HG03342 (cell line): ENCODE measurements around the gene SMIM34.
A peak's percentile ranks its signal among the peaks of the same experiment; 100 is the strongest.
"Not testable (repeated sequence)": the region's sequence is repeated elsewhere in the genome, so short reads cannot be mapped to it uniquely, and the experiment has no call there.

ENCODE experiments used
- ATAC-seq: cut with Tn5 transposase; IDR thresholded peaks from one replicate; pipeline ENCODE4 v1.9.1; 2021; ENCODE audit warnings: mild to moderate bottlenecking, moderate library complexity; ENCODE audit not compliant: unreplicated experiment

The SMIM34 gene

GRCh38 chr21:34423805-34424204, at the start of gene SMIM34:
TSS of gene SMIM34 (minus strand) at chr21:34423951. CDS start at chr21:34423839, 112 bp downstream.
- not testable (repeated sequence) for ATAC-seq

- ATAC-seq = not testable (repeated sequence)
Observed at GRCh38 chr21:34467333-34467732, 43.6 kb upstream of the SMIM34 start.

GRCh38 chr21:34459426-34459825, 35.7 kb upstream of the SMIM34 start:
- ATAC-seq = not testable (repeated sequence)

- ATAC-seq = not testable (repeated sequence)
Observed at GRCh38 chr21:34458266-34458665, 34.5 kb upstream of the SMIM34 start.

- ATAC-seq = not testable (repeated sequence)
Observed at GRCh38 chr21:34456180-34456579, 32.4 kb upstream of the SMIM34 start.

- ATAC-seq = not testable (repeated sequence)
Observed at GRCh38 chr21:34455628-34456027, 31.9 kb upstream of the SMIM34 start.

- ATAC-seq = not testable (repeated sequence)
Observed at GRCh38 chr21:34447018-34447417, 23.3 kb upstream of the SMIM34 start.

GRCh38 chr21:34443486-34443885, 19.7 kb upstream of the SMIM34 start:
- ATAC-seq = not testable (repeated sequence)

- ATAC-seq = not testable (repeated sequence)
Observed at GRCh38 chr21:34429710-34430109, 6.0 kb upstream of the SMIM34 start.

- not testable (repeated sequence) for ATAC-seq
Observed at GRCh38 chr21:34428441-34428840, 4.7 kb upstream of the SMIM34 start.

GRCh38 chr21:34427339-34427738, 3.6 kb upstream of the SMIM34 start:
- ATAC-seq = not testable (repeated sequence)

- ATAC-seq = not testable (repeated sequence)
Observed at GRCh38 chr21:34417448-34418077, 6.2 kb downstream of the SMIM34 start.

- not testable (repeated sequence) for ATAC-seq
Observed at GRCh38 chr21:34407294-34407693, 16.5 kb downstream of the SMIM34 start.

GRCh38 chr21:34406676-34407075, 17.1 kb downstream of the SMIM34 start:
- not testable (repeated sequence) for ATAC-seq

- not testable (repeated sequence) for ATAC-seq
Observed at GRCh38 chr21:34406102-34406501, 17.6 kb downstream of the SMIM34 start.

GRCh38 chr21:34405686-34406085, 18.1 kb downstream of the SMIM34 start:
- not testable (repeated sequence) for ATAC-seq

- not testable (repeated sequence) for ATAC-seq
Observed at GRCh38 chr21:34404742-34405141, 19.0 kb downstream of the SMIM34 start.

- not testable (repeated sequence) for ATAC-seq
Observed at GRCh38 chr21:34400522-34400921, 23.2 kb downstream of the SMIM34 start.

GRCh38 chr21:34383724-34384415, 39.9 kb downstream of the SMIM34 start:
- peak; percentile 84 for ATAC-seq

GRCh38 chr21:34383138-34383537, 40.6 kb downstream of the SMIM34 start:
- not testable (repeated sequence) for ATAC-seq

- ATAC-seq = peak; percentile 55
Observed at GRCh38 chr21:34375619-34375972, 48.2 kb downstream of the SMIM34 start.

GRCh38 chr21:34374940-34375618, 48.7 kb downstream of the SMIM34 start, which contains the start of gene SMIM11:
TSS of gene SMIM11 (plus strand) at chr21:34375507. CDS start at chr21:34379505, 3,998 bp downstream.
- peak; percentile 88 for ATAC-seq
